Lung (tissue), 12 donors: ENCODE results near the gene KLHL20. TPM values are rescaled to one million over a fixed set of nuclear protein-coding genes. Genes with fewer than 3 reads are reported as not detected.
A peak's percentile ranks its signal among the peaks of the same experiment; 100 is the strongest.

Experiments used
- ATAC-seq: fragments of 200-7000 bp; cut with Tn5 transposase; one replicate; pipeline ENCODE4 v1.9.1; 2020; ENCODE audit warnings: moderate number of reproducible peaks; ENCODE audit not compliant: insufficient read depth, low FRiP score
- DNase-seq, 3 donors: peaks; one replicate each; pipeline ENCODE4 v3.0.0-alpha.2; 2013 to 2017
- H3K27ac ChIP-seq, 2 donors: one replicate each; pipeline ENCODE4 v1.5.1; 2013; ENCODE audit warnings: mild to moderate bottlenecking in 2 of 2, moderate library complexity in 2 of 2, control low read depth in 1 of 2, inconsistent platforms in 1 of 2, low read depth in 1 of 2, low read length in 1 of 2
- H3K27me3 ChIP-seq, 3 donors: one replicate each; pipeline ENCODE4 v1.5.1; 2013; ENCODE audit warnings: low read length in 2 of 3; ENCODE audit not compliant: control insufficient read depth in 3 of 3, insufficient read depth in 3 of 3
- H3K36me3 ChIP-seq, 4 donors: one replicate each; pipeline ENCODE4 v1.5.1; 2013; ENCODE audit warnings: low read length in 4 of 4, mild to moderate bottlenecking in 1 of 4, moderate library complexity in 1 of 4; ENCODE audit not compliant: control insufficient read depth in 4 of 4, insufficient read depth in 4 of 4
- H3K4me1 ChIP-seq, 5 donors: one replicate each; pipeline ENCODE4 v1.5.1; 2013; ENCODE audit warnings: low read length in 5 of 5, mild to moderate bottlenecking in 2 of 5, moderate library complexity in 1 of 5; ENCODE audit not compliant: control insufficient read depth in 5 of 5, insufficient read depth in 5 of 5
- H3K4me3 ChIP-seq: one replicate; pipeline ENCODE4 v1.5.1; 2013; ENCODE audit warnings: mild to moderate bottlenecking, control low read depth, moderate library complexity
- H3K9ac ChIP-seq, 2 donors: one replicate each; pipeline ENCODE4 v1.5.1; 2013; ENCODE audit warnings: low read length in 2 of 2, control low read depth in 1 of 2; ENCODE audit not compliant: insufficient read depth in 1 of 2
- H3K9me3 ChIP-seq, 4 donors: one replicate each; pipeline ENCODE4 v1.5.1; 2013; ENCODE audit warnings: low read length in 3 of 4, mild to moderate bottlenecking in 1 of 4, moderate library complexity in 1 of 4; ENCODE audit not compliant: control insufficient read depth in 4 of 4, insufficient read depth in 3 of 4
- WGBS, 2 donors: extraction: QIAGEN DNeasy Blood & Tissue Kit; methylation state at CpG; one replicate each; pipeline ENCODE4 v1.1.7; 2013; 5-methylcytosine and 5-hydroxymethylcytosine counted together
- polyA plus RNA-seq, 2 donors: library from polyadenylated mRNA; stranded (reverse); fragments of 200-250 nt; gene quantifications; one replicate each; pipeline ENCODE4 v1.2.1, GENCODE V29; 2013
- total RNA-seq, 2 donors: library from RNA; depleted of rRNA in 1 of 2; stranded (reverse); fragments of >200 nt in 1 of 2; gene quantifications; one replicate each; pipeline ENCODE4 v1.2.1, GENCODE V29; 2014 to 2021
- TF ChIP-seq, protein P1 (sequence below): IDR thresholded peaks from 2 replicates; pipeline ENCODE4 v1.5.1; 2012; ENCODE audit warnings: mild to moderate bottlenecking; ENCODE audit errors: control extremely low read depth, extremely low read depth
- donor health status: control.
- donor health status: control.
- donor health status: Bipolar disorder and iron deficiency.
- donor health status: healthy.
- donor health status: DM: yes; HTN: yes; CAD: no.

KLHL20 gene
- total and polyA plus RNA-seq, 4 donors = 5.8 to 38.4 (median 17.2) TPM

DNA sequence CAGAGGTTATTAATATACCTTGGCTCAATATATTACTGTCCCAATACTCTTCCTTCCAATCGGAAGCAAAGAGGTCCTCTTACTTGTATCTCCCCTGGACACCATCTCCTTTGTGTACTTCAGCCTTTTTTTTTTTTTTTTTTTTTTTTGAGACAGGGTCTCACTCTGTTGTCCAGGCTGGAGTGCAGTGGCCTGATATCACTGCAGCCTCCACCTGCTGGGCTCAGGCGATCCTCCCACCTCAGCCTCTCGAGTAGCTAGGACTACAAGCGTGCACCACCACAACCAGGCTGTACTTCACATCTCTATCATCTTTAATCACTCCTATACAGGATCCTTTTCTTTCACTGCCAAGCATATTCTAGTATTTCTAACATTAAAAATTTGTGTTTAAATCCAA, 106.9 kb downstream of the KLHL20 start:
- H3K27ac ChIP-seq = no peak overlapping the region
- H3K9ac ChIP-seq = no peak overlapping the region
- peaks cover 0 to 9% (median 4%) of the 10 kb centered on the region in 4 donors for H3K36me3 ChIP-seq
- no peaks in the 10 kb centered on the region for H3K27me3 ChIP-seq
- no peak overlapping the region for H3K4me3 ChIP-seq
- ATAC-seq (no peak), DNase-seq (no peak)
- no peaks in the 10 kb centered on the region for H3K9me3 ChIP-seq
- WGBS, 2 donors = 95 to 96% methylated on average over 4 of the region's 4 CpGs
- peaks cover 0 to 15% (median 6%) of the 10 kb centered on the region in 5 donors for H3K4me1 ChIP-seq
- TF ChIP-seq, protein P1, sequence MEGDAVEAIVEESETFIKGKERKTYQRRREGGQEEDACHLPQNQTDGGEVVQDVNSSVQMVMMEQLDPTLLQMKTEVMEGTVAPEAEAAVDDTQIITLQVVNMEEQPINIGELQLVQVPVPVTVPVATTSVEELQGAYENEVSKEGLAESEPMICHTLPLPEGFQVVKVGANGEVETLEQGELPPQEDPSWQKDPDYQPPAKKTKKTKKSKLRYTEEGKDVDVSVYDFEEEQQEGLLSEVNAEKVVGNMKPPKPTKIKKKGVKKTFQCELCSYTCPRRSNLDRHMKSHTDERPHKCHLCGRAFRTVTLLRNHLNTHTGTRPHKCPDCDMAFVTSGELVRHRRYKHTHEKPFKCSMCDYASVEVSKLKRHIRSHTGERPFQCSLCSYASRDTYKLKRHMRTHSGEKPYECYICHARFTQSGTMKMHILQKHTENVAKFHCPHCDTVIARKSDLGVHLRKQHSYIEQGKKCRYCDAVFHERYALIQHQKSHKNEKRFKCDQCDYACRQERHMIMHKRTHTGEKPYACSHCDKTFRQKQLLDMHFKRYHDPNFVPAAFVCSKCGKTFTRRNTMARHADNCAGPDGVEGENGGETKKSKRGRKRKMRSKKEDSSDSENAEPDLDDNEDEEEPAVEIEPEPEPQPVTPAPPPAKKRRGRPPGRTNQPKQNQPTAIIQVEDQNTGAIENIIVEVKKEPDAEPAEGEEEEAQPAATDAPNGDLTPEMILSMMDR = no peak

GRCh38 chr1:173823781-173824314, 109.1 kb downstream of the KLHL20 start:
- H3K36me3 ChIP-seq = peaks cover 0 to 6% (median 2%) of the 10 kb centered on the region in 4 donors
- H3K9ac ChIP-seq = peak overlapping the region; percentile 51 to 98
- ATAC-seq = no peak
- H3K4me1 ChIP-seq = peaks cover 0 to 15% (median 6%) of the 10 kb centered on the region in 5 donors
- H3K9me3 ChIP-seq = no peaks in the 10 kb centered on the region
- DNase-seq = no peak
- peak overlapping the region; percentile 84 for H3K4me3 ChIP-seq
- no peaks in the 10 kb centered on the region for H3K27me3 ChIP-seq
- TF ChIP-seq, protein P1 = no peak
- WGBS, 2 donors = 0% methylated on average over 25 of the region's 25 CpGs
- peak overlapping the region; percentile 14 to 96 for H3K27ac ChIP-seq

- Histone ChIP-seq H3K4me3 (peak within 1 kb of the TSS; percentile 84), H3K4me1 (peaks cover 0 to 15% (median 6%) of the 10 kb centered on the region in 5 donors), H3K27ac (peak within 1 kb of the TSS; percentile 85 to 96), H3K36me3 (peaks cover 0 to 6% (median 2%) of the 10 kb centered on the region in 4 donors), H3K27me3 (no peaks in the 10 kb centered on the region), H3K9ac (peak within 1 kb of the TSS; percentile 60 to 98), H3K9me3 (no peaks in the 10 kb centered on the region)
- DNase-seq (peak; percentile 97 to 100 (median 99)), ATAC-seq (peak; percentile 95)
- WGBS, 2 donors = 0% methylated on average over 55 of the region's 55 CpGs
- TF ChIP-seq, protein P1 = no peak
Measured at GRCh38 chr1:173824315-173825081, 109.7 kb downstream of the KLHL20 start, which contains the start of the genes CENPL and DARS2. Gene CENPL (minus strand): TSS chr1:173824883. CDS start chr1:173811299, 13,584 bp downstream. Gene DARS2 (plus strand): TSS chr1:173824673. CDS start chr1:173825230, 557 bp downstream.
